ENCODE data around the gene NWD2.

The NWD2 gene

DNA sequence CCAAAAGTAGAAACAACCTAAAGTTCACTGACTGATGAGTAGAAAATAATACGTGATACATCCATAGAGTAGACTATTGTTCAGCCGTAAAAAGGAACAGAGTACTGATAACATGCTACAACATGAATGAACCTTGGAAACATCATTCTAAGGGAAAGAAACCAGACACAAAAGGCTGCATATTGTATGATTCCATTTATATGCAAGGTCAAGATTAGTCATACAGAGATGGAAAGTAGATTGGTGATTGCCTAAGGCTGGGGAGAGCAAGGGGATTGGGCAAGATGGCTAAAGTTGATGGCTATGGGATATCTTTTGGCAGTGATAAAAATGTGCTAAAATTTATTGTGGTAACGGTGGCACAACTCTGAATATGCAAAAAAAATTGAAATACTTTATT lies 232.6 kb downstream of the NWD2 start:
- H3K4me2 ChIP-seq (ENCODE audit: low read depth, low read length): no peak overlapping the region
- H3K9me2 ChIP-seq (replicated peaks; ENCODE audit: insufficient read depth, low read length): no peaks in the 10 kb centered on the region
- no peaks in the 10 kb centered on the region for H3F3A ChIP-seq (ENCODE audit: insufficient read depth, low read length)
- no peaks in the 10 kb centered on the region for H3K9me3 ChIP-seq (replicated peaks; ENCODE audit: insufficient read depth, low read length)
- no peak for TF ChIP-seq EZH2phosphoT487 (IDR thresholded peaks at IDR 0.05; ENCODE audit: low read length)
- TF ChIP-seq, protein P1, sequence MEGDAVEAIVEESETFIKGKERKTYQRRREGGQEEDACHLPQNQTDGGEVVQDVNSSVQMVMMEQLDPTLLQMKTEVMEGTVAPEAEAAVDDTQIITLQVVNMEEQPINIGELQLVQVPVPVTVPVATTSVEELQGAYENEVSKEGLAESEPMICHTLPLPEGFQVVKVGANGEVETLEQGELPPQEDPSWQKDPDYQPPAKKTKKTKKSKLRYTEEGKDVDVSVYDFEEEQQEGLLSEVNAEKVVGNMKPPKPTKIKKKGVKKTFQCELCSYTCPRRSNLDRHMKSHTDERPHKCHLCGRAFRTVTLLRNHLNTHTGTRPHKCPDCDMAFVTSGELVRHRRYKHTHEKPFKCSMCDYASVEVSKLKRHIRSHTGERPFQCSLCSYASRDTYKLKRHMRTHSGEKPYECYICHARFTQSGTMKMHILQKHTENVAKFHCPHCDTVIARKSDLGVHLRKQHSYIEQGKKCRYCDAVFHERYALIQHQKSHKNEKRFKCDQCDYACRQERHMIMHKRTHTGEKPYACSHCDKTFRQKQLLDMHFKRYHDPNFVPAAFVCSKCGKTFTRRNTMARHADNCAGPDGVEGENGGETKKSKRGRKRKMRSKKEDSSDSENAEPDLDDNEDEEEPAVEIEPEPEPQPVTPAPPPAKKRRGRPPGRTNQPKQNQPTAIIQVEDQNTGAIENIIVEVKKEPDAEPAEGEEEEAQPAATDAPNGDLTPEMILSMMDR (IDR thresholded peaks at IDR 0.05; ENCODE audit: low read length): no peak
- TF ChIP-seq EZH2 (optimal IDR thresholded peaks at IDR 0.05; ENCODE audit: low read depth, low read length): no peak
- H3K4me3 ChIP-seq (ENCODE audit: low read length): no peak overlapping the region
- H3K9ac ChIP-seq (ENCODE audit: low read length): no peak overlapping the region
- H3K27me3 ChIP-seq (replicated peaks; ENCODE audit: insufficient read depth, low read length): no peaks in the 10 kb centered on the region
- no peak overlapping the region for H2AFZ ChIP-seq (ENCODE audit: low read length)
- H3K4me1 ChIP-seq (ENCODE audit: low read length): no peaks in the 10 kb centered on the region
- no peak overlapping the region for H3K27ac ChIP-seq (ENCODE audit: low read length)
- H3K36me3 ChIP-seq (replicated peaks; ENCODE audit: insufficient read depth, low read length): no peaks in the 10 kb centered on the region
- H4K20me1 ChIP-seq (ENCODE audit: insufficient read depth, low read length): no peaks in the 10 kb centered on the region
- DNase-seq: no peak
- no peaks in the 10 kb centered on the region for H3K79me2 ChIP-seq (ENCODE audit: low read length)

DNA sequence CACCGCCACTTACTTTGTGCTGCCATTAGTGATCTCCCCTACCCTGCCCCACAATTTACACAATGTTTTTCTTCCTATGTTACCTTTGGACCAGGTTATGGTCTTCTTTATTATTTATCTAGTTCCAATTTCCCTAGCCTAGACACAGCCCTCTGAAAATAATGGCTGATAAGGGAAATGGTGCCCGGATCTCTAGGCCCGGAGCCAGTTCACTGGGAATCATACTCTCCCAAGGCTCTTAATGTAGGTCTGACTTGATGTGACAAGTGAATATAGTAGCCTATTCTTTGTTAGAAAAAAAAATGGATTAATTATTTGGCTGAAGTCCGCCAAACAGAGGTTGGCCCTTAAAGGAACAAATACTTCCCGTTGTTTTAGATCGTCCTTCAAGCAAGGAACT lies 233.6 kb downstream of the NWD2 start:
- no peak overlapping the region for H3K4me2 ChIP-seq (ENCODE audit: low read depth, low read length)
- H3K79me2 ChIP-seq (ENCODE audit: low read length): no peaks in the 10 kb centered on the region
- H3K9me3 ChIP-seq (replicated peaks; ENCODE audit: insufficient read depth, low read length): no peaks in the 10 kb centered on the region
- TF ChIP-seq, protein P1 (IDR thresholded peaks at IDR 0.05; ENCODE audit: low read length): no peak
- TF ChIP-seq EZH2 (optimal IDR thresholded peaks at IDR 0.05; ENCODE audit: low read depth, low read length) (no peak), EZH2phosphoT487 (IDR thresholded peaks at IDR 0.05; ENCODE audit: low read length) (no peak)
- H2AFZ ChIP-seq (ENCODE audit: low read length): no peak overlapping the region
- no peak overlapping the region for H3K27ac ChIP-seq (ENCODE audit: low read length)
- no peak overlapping the region for H3K9ac ChIP-seq (ENCODE audit: low read length)
- H3F3A ChIP-seq (ENCODE audit: insufficient read depth, low read length): no peaks in the 10 kb centered on the region
- H3K27me3 ChIP-seq (replicated peaks; ENCODE audit: insufficient read depth, low read length): no peaks in the 10 kb centered on the region
- no peaks in the 10 kb centered on the region for H3K9me2 ChIP-seq (replicated peaks; ENCODE audit: insufficient read depth, low read length)
- H3K4me1 ChIP-seq (ENCODE audit: low read length): no peaks in the 10 kb centered on the region
- no peaks in the 10 kb centered on the region for H4K20me1 ChIP-seq (ENCODE audit: insufficient read depth, low read length)
- no peaks in the 10 kb centered on the region for H3K36me3 ChIP-seq (replicated peaks; ENCODE audit: insufficient read depth, low read length)
- H3K4me3 ChIP-seq (ENCODE audit: low read length): no peak overlapping the region
- DNase-seq: no peak

DNA sequence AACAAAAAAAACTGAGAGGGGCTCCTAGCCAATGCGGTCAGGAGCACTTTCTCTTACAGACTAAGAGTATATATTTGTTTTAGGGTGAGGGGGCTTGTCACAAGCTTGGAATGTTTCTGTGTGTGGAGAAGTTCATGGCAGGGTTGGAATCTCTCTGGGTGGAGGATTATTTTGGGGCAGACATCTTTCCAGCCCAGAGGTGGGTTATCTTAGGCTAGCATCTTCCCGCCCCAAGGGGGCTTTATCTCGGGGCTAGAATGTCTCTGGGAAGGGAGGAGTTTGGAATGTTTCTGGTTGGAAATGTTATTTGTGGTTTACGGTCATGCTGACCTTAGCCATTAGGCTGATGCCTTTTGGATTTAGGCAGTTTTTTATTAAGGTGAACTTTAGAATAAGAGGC lies 236.0 kb downstream of the NWD2 start:
- DNase-seq: no peak
- Histone ChIP-seq H3K27me3 (replicated peaks; ENCODE audit: insufficient read depth, low read length) (no peaks in the 10 kb centered on the region), H3K27ac (ENCODE audit: low read length) (no peak overlapping the region)

More for the DNA sequence above, 236.0 kb downstream of the NWD2 start:
- H3K36me3 ChIP-seq (replicated peaks; ENCODE audit: insufficient read depth, low read length): no peaks in the 10 kb centered on the region
- no peak overlapping the region for H3K4me2 ChIP-seq (ENCODE audit: low read depth, low read length)
- TF ChIP-seq EZH2phosphoT487 (IDR thresholded peaks at IDR 0.05; ENCODE audit: low read length): no peak
- no peak for TF ChIP-seq EZH2 (optimal IDR thresholded peaks at IDR 0.05; ENCODE audit: low read depth, low read length)
- TF ChIP-seq, protein P1 (IDR thresholded peaks at IDR 0.05; ENCODE audit: low read length): no peak
- no peaks in the 10 kb centered on the region for H3K9me3 ChIP-seq (replicated peaks; ENCODE audit: insufficient read depth, low read length)
- no peaks in the 10 kb centered on the region for H4K20me1 ChIP-seq (ENCODE audit: insufficient read depth, low read length)
- no peak overlapping the region for H3K4me3 ChIP-seq (ENCODE audit: low read length)
- no peaks in the 10 kb centered on the region for H3K4me1 ChIP-seq (ENCODE audit: low read length)
- no peaks in the 10 kb centered on the region for H3K79me2 ChIP-seq (ENCODE audit: low read length)
- no peak overlapping the region for H3K9ac ChIP-seq (ENCODE audit: low read length)
- no peaks in the 10 kb centered on the region for H3F3A ChIP-seq (ENCODE audit: insufficient read depth, low read length)
- H2AFZ ChIP-seq (ENCODE audit: low read length): no peak overlapping the region
- no peaks in the 10 kb centered on the region for H3K9me2 ChIP-seq (replicated peaks; ENCODE audit: insufficient read depth, low read length)
